WERI-Rb-1 (cell line): ENCODE results near the gene ZBTB20.

Experiments
- DNase-seq: peaks from one replicate; pipeline ENCODE4 v3.0.0-alpha.2; 2020
- H3K27ac ChIP-seq: fragments of 250-450 bp; sonication (Bioruptor Pico); 2 replicates; pipeline ENCODE4 v1.5.1; 2020; ENCODE audit warnings: mild to moderate bottlenecking, moderate library complexity
- H3K27me3 ChIP-seq: fragments of 250-450 bp; sonication (Bioruptor Pico); 2 replicates; pipeline ENCODE4 v1.5.1; 2021; ENCODE audit warnings: mild to moderate bottlenecking, low read depth, moderate library complexity; ENCODE audit not compliant: insufficient read depth, severe bottlenecking
- H3K36me3 ChIP-seq: fragments of 250-450 bp; sonication (Bioruptor Pico); 2 replicates; pipeline ENCODE4 v1.5.1; 2020; ENCODE audit warnings: mild to moderate bottlenecking, moderate library complexity
- H3K4me3 ChIP-seq: 2 replicates; pipeline ENCODE4 v1.5.1; 2011; ENCODE audit warnings: low read depth, mild to moderate bottlenecking, control low read depth, low read length
- H3K9me3 ChIP-seq: fragments of 250-450 bp; sonication (Bioruptor Pico); 2 replicates; pipeline ENCODE4 v1.5.1; 2021; ENCODE audit warnings: mild to moderate bottlenecking, moderate library complexity; ENCODE audit not compliant: severe bottlenecking
- CTCF ChIP-seq: IDR thresholded peaks from 2 replicates; pipeline ENCODE4 v1.5.1; 2011; ENCODE audit warnings: low read depth, mild to moderate bottlenecking, control low read depth, inconsistent platforms, low read length

Gene ZBTB20

GRCh38 chr3:114528517-114528916, 618.6 kb downstream of the ZBTB20 start:
- Histone ChIP-seq H3K36me3 (no peaks in the 10 kb centered on the region), H3K4me3 (no peak overlapping the region), H3K27ac (no peak overlapping the region), H3K9me3 (no peaks in the 10 kb centered on the region), H3K27me3 (peaks cover 19% of the 10 kb centered on the region)
- no peak for DNase-seq
- TF ChIP-seq CTCF, result no peak

GRCh38 chr3:114527036-114527644, 619.9 kb downstream of the ZBTB20 start:
- Histone ChIP-seq H3K9me3 (no peaks in the 10 kb centered on the region), H3K27me3 (peaks cover 19% of the 10 kb centered on the region), H3K27ac (no peak overlapping the region), H3K36me3 (no peaks in the 10 kb centered on the region), H3K4me3 (no peak overlapping the region)
- DNase-seq, result no peak
- TF ChIP-seq CTCF, result peak; percentile 41; the same call in 1 of the 2 replicates

GRCh38 chr3:114525278-114525677, 621.8 kb downstream of the ZBTB20 start:
- Histone ChIP-seq H3K27ac (no peak overlapping the region), H3K9me3 (no peaks in the 10 kb centered on the region), H3K27me3 (peaks cover 13% of the 10 kb centered on the region), H3K4me3 (no peak overlapping the region), H3K36me3 (no peaks in the 10 kb centered on the region)
- DNase-seq, result no peak
- no peak for TF ChIP-seq CTCF

- H3K9me3 ChIP-seq, result no peaks in the 10 kb centered on the region
- no peaks in the 10 kb centered on the region for H3K36me3 ChIP-seq
Measured at GRCh38 chr3:114519415-114519814, 627.7 kb downstream of the ZBTB20 start.

GRCh38 chr3:114518206-114518808, 628.8 kb downstream of the ZBTB20 start:
- no peak for DNase-seq
- Histone ChIP-seq H3K9me3 (no peaks in the 10 kb centered on the region), H3K36me3 (no peaks in the 10 kb centered on the region), H3K4me3 (no peak overlapping the region), H3K27me3 (peaks cover 21% of the 10 kb centered on the region), H3K27ac (no peak overlapping the region)
- TF ChIP-seq CTCF, result no peak

More at GRCh38 chr3:114519415-114519814, 627.7 kb downstream of the ZBTB20 start:
- H3K27me3 ChIP-seq, result peaks cover 21% of the 10 kb centered on the region
- no peak for DNase-seq
- no peak overlapping the region for H3K4me3 ChIP-seq
- no peak for TF ChIP-seq CTCF
- no peak overlapping the region for H3K27ac ChIP-seq

- no peak for TF ChIP-seq CTCF
- no peaks in the 10 kb centered on the region for H3K36me3 ChIP-seq
- no peak overlapping the region for H3K27ac ChIP-seq
- no peak overlapping the region for H3K4me3 ChIP-seq
- peaks cover 13% of the 10 kb centered on the region for H3K27me3 ChIP-seq
- H3K9me3 ChIP-seq, result no peaks in the 10 kb centered on the region
- DNase-seq, result no peak
Measured at GRCh38 chr3:114510201-114510600, 636.9 kb downstream of the ZBTB20 start.
